K562 (cell line): ENCODE measurements around the gene SP140L. TPM values are rescaled to one million over a fixed set of nuclear protein-coding genes. Genes with fewer than 3 reads are reported as not detected.

Experiments used
- ATAC-seq: fragments of 200-7000 bp; cut with Tn5 transposase; 3 replicates; pipeline ENCODE4 v1.9.1; 2020; ENCODE audit warnings: moderate library complexity
- BruUV-seq: library from RNA; stranded (reverse); fragments of 400-500 nt; replicated peaks from 2 replicates; lab custom pipeline; 2021; lab: Mats Ljungman, UMichigan
- CTCF ChIA-PET: fragments of 300-600 bp; formaldehyde crosslinking; extraction: SDS; loops from one replicate; lab custom pipeline; 2021; ENCODE audit warnings: low intra/inter-chr PET ratio; lab: Yijun Ruan, JAX
- POLR2A ChIA-PET: fragments of 300-600, 350-650 bp; sonication (Branson Sonifier 250); formaldehyde crosslinking; extraction: SDS; loops from one replicate; lab custom pipeline; 2021; ENCODE audit warnings: antibody characterized with exemption, inconsistent platforms; lab: Yijun Ruan, JAX
- DNase-seq, 4 experiments: peaks; one replicate each; pipeline versions ENCODE4 v3.0.0 to v3.0.0-alpha.2; 2011 to 2018; ENCODE audit warnings: low spot score in 3 of 4, mixed read lengths in 3 of 4; ENCODE audit errors: extremely low read depth in 1 of 4
- FAIRE-seq: peaks from 2 replicates; lab custom pipeline; 2011; peaks lifted over from hg19 to GRCh38; lab: Jason Lieb, UNC
- H2AFZ ChIP-seq: 2 replicates; pipeline ENCODE4 v1.6.0; 2011; ENCODE audit warnings: low read depth, low read length, control low read depth, inconsistent platforms
- H3K27ac ChIP-seq: fragments of 200-600 bp; 3 replicates; pipeline ENCODE4 v1.8.0; 2011; ENCODE audit warnings: low read depth, mild to moderate bottlenecking, control low read depth, inconsistent platforms, low read length, moderate library complexity, mixed read lengths; ENCODE audit errors: extremely low read depth
- H3K27me3 ChIP-seq, 2 experiments: fragments of 300-600 bp in 1 of 2; 2 replicates in 1 of 2; 3 replicates in 1 of 2; pipeline versions ENCODE4 v1.6.0 to v1.8.0; 2011; ENCODE audit warnings: inconsistent platforms in 2 of 2, low read length in 2 of 2, mild to moderate bottlenecking in 1 of 2, mixed read lengths in 1 of 2, moderate library complexity in 1 of 2; ENCODE audit not compliant: control insufficient read depth in 2 of 2, insufficient read depth in 2 of 2
- H3K36me3 ChIP-seq: fragments of 300-600 bp; 3 replicates; pipeline ENCODE4 v1.8.0; 2011; ENCODE audit warnings: mild to moderate bottlenecking, low read length, inconsistent platforms; ENCODE audit not compliant: control insufficient read depth, insufficient read depth
- H3K4me1 ChIP-seq, 2 experiments: fragments of 200-600 bp in 1 of 2; replicated peaks in 1 of 2; 2 replicates in 1 of 2; 3 replicates in 1 of 2; pipeline versions ENCODE4 v1.5.1 to v1.8.0; 2011; ENCODE audit warnings: inconsistent platforms in 2 of 2, low read length in 2 of 2, mild to moderate bottlenecking in 1 of 2, mixed read lengths in 1 of 2, moderate library complexity in 1 of 2; ENCODE audit not compliant: control insufficient read depth in 2 of 2, insufficient read depth in 2 of 2
- H3K4me2 ChIP-seq: 2 replicates; pipeline ENCODE4 v1.6.1; 2011; ENCODE audit warnings: low read length, control low read depth, inconsistent platforms, mixed read lengths; ENCODE audit not compliant: insufficient read depth
- H3K4me3 ChIP-seq: fragments of 200-600 bp; sonication (generic), shearing (Covaris generic); 2 replicates; pipeline ENCODE4 v1.5.1; 2016; ENCODE audit warnings: control low read depth, inconsistent platforms
- H3K79me2 ChIP-seq: fragments of 200-600 bp; 3 replicates; pipeline ENCODE4 v1.8.0; 2011; ENCODE audit warnings: low read length, inconsistent platforms; ENCODE audit not compliant: control insufficient read depth, insufficient read depth
- H3K9ac ChIP-seq, 2 experiments: 2 replicates each; pipeline versions ENCODE4 v1.6.0 to v1.6.1; 2011; ENCODE audit warnings: low read depth in 2 of 2, low read length in 2 of 2, control low read depth in 1 of 2, inconsistent platforms in 1 of 2, mild to moderate bottlenecking in 1 of 2, mixed read lengths in 1 of 2; ENCODE audit not compliant: insufficient read depth in 1 of 2
- H3K9me1 ChIP-seq: one replicate; pipeline ENCODE4 v1.6.0; 2011; ENCODE audit warnings: inconsistent platforms, mild to moderate bottlenecking, low read length, moderate library complexity; ENCODE audit not compliant: control insufficient read depth, insufficient read depth
- H3K9me3 ChIP-seq: replicated peaks from 2 replicates; pipeline ENCODE4 v1.5.1; 2011; ENCODE audit warnings: low read depth, low read length, inconsistent platforms; ENCODE audit not compliant: control insufficient read depth, insufficient read depth
- H4K20me1 ChIP-seq: replicated peaks from 2 replicates; pipeline ENCODE4 v1.6.1; 2011; ENCODE audit warnings: low read length, inconsistent platforms, mixed read lengths; ENCODE audit not compliant: control insufficient read depth, insufficient read depth
- BCL6 ChIP-seq: fragments of 250-450 bp; sonication (Bioruptor Pico); IDR thresholded peaks from 2 replicates; pipeline ENCODE4 v1.4.0; 2020
- CTBP1 ChIP-seq: fragments of 450-650 bp; IDR thresholded peaks from 2 replicates; pipeline ENCODE4 v1.6.1; 2016; ENCODE audit warnings: borderline replicate concordance
- E2F5 ChIP-seq: sonication (generic); formaldehyde crosslinking; IDR thresholded peaks from 2 replicates; pipeline ENCODE4 v1.8.0; 2022; ENCODE audit warnings: mild to moderate bottlenecking, missing genetic modification reagents
- FOXA3 ChIP-seq, 2 experiments: fragments of 450-650 bp in 1 of 2; sonication (generic) in 1 of 2; formaldehyde crosslinking; IDR thresholded peaks in 1 of 2; conservative IDR thresholded peaks in 1 of 2; 2 replicates each; pipeline versions ENCODE4 v1.4.0 to v1.8.0; 2020 to 2022; ENCODE audit warnings: mild to moderate bottlenecking in 2 of 2, missing genetic modification reagents in 1 of 2
- FOXJ2 ChIP-seq: fragments of 200-800 bp; sonication (Bioruptor generic); IDR thresholded peaks from 2 replicates; pipeline ENCODE4 v1.6.1; 2016; ENCODE audit warnings: missing genetic modification characterization, missing compliant biosample characterization
- GATAD2A ChIP-seq: fragments of 450-650 bp; IDR thresholded peaks from 2 replicates; pipeline ENCODE4 v1.6.1; 2017
- GATAD2B ChIP-seq: fragments of 450-650 bp; IDR thresholded peaks from 2 replicates; pipeline ENCODE4 v1.6.1; 2017; ENCODE audit warnings: mild to moderate bottlenecking, borderline replicate concordance
- L3MBTL2 ChIP-seq: fragments of 450-650 bp; IDR thresholded peaks from 2 replicates; pipeline ENCODE4 v1.6.1; 2016; ENCODE audit warnings: mild to moderate bottlenecking, moderate library complexity
- MTA2 ChIP-seq: fragments of 450-650 bp; IDR thresholded peaks from 2 replicates; pipeline ENCODE4 v1.6.1; 2016; ENCODE audit warnings: low read depth
- PHF21A ChIP-seq: fragments of 450-650 bp; IDR thresholded peaks from 2 replicates; pipeline ENCODE4 v1.6.1; 2017; ENCODE audit warnings: low read depth, borderline replicate concordance
- PRDM10 ChIP-seq: fragments of 450-650 bp; IDR thresholded peaks from 2 replicates; pipeline ENCODE4 v1.6.1; 2018; ENCODE audit not compliant: partially characterized antibody
- RFX5 ChIP-seq: IDR thresholded peaks from 2 replicates; pipeline ENCODE4 v1.6.1; 2011; ENCODE audit warnings: low read depth, mild to moderate bottlenecking, improper control_type of control experiment, low read length
- SAP30 ChIP-seq: fragments of 200-600 bp; sonication (generic); IDR thresholded peaks from 2 replicates; pipeline ENCODE4 v1.6.1; 2012; ENCODE audit warnings: borderline replicate concordance, low read depth, mild to moderate bottlenecking, moderate library complexity, low read length, control low read depth, inconsistent platforms; ENCODE audit not compliant: insufficient read depth, poor library complexity, severe bottlenecking
- SMARCA4 ChIP-seq: fragments of 450-650 bp; IDR thresholded peaks from 2 replicates; pipeline ENCODE4 v1.6.1; 2016
- SMARCC2 ChIP-seq: fragments of 450-650 bp; IDR thresholded peaks from 2 replicates; pipeline ENCODE4 v1.6.1; 2017; ENCODE audit warnings: antibody characterized with exemption, moderate library complexity, mild to moderate bottlenecking, low read depth
- SMC3 ChIP-seq: conservative IDR thresholded peaks from 2 replicates; pipeline ENCODE4 v1.6.1; 2011; ENCODE audit warnings: low read depth, low read length, improper control_type of control experiment; ENCODE audit not compliant: insufficient read depth
- SPI1 ChIP-seq: IDR thresholded peaks from 2 replicates; pipeline ENCODE4 v1.6.1; 2011; ENCODE audit warnings: low read depth, low read length, control low read depth, borderline replicate concordance
- SRSF3 ChIP-seq: fragments of 200-400 bp; formaldehyde crosslinking; IDR thresholded peaks from 2 replicates; pipeline ENCODE4 v1.6.1; 2016; ENCODE audit warnings: mild to moderate bottlenecking, low read length, moderate library complexity; ENCODE audit not compliant: insufficient read depth
- U2AF1 ChIP-seq: fragments of 200-400 bp; formaldehyde crosslinking; optimal IDR thresholded peaks from 2 replicates; pipeline ENCODE3; 2017; ENCODE audit warnings: mild to moderate bottlenecking, low read depth, low read length, moderate library complexity
- ZKSCAN3 ChIP-seq: fragments of 250-450 bp; sonication (Bioruptor Pico); IDR thresholded peaks from 2 replicates; pipeline ENCODE4 v1.4.0; 2020
- ZNF184 ChIP-seq: sonication (generic); formaldehyde crosslinking; IDR thresholded peaks from 2 replicates; pipeline ENCODE4 v1.5.0; 2020; ENCODE audit warnings: missing genetic modification reagents
- WGBS: fragments of 100-300 bp; shearing (Covaris generic); methylation state at CpG from one replicate; pipeline ENCODE4 v1.1.6; 2016; ENCODE audit warnings: low coverage, mixed read lengths; ENCODE audit not compliant: insufficient coverage; ENCODE audit errors: missing lambda C conversion rate; 5-methylcytosine and 5-hydroxymethylcytosine counted together
- in situ Hi-C: fragments of 300-500 bp; cut with MboI; formaldehyde crosslinking; loops from 4 replicates; pipeline ENCODE4 v1.15.0; 2018; ENCODE audit warnings: inconsistent platforms, mixed read lengths
- intact Hi-C: fragments of 100-400 bp; cut with micrococcal nuclease; formaldehyde crosslinking; loops from 2 replicates; pipeline ENCODE4 v1.14.2; 2022
- polyA plus RNA-seq, 8 experiments: library from polyadenylated mRNA; depleted of rRNA in 4 of 8; stranded (reverse) in 5 of 8; unstranded in 3 of 8; fragments of >200 nt; fragmentation: Nextera tagmentation in 2 of 8; fragmentation: Illumina TruSeq in 1 of 8; extraction: Ambion mirVana in 2 of 8; extraction: Trizol in 1 of 8; gene quantifications; 2 replicates each; pipeline versions ENCODE4 v1.2.1 to v1.2.3, GENCODE V29; 2011 to 2014; ENCODE audit warnings: inconsistent platforms in 1 of 8, missing spikeins in 1 of 8
- total RNA-seq, 7 experiments: library from RNA; depleted of rRNA in 6 of 7; stranded (reverse); fragments of >200 nt in 6 of 7; fragmentation: Illumina TruSeq in 2 of 7; extraction: Trizol in 2 of 7; gene quantifications; 2 replicates each; pipeline versions ENCODE4 v1.2.1 to v1.2.3, GENCODE V29; 2011 to 2021; ENCODE audit warnings: low replicate concordance in 1 of 7

Gene SP140L
- total and polyA plus RNA-seq, 9 of the 15 experiments (the other 6 are each of a cell fraction or from before 2014, with no cell fraction given): 4.0 to 15.5 (median 11.3) TPM

- Histone ChIP-seq H3K27me3 (no peaks in the 10 kb centered on the region), H3K4me3 (no peak overlapping the region), H3K36me3 (no peaks in the 10 kb centered on the region), H3K4me2 (peak overlapping the region; percentile 73), H3K9me1 (no peaks in the 10 kb centered on the region), H3K9ac (peak overlapping the region in 1 of 2 experiments; percentile 37; a peak in 2 of 4 replicates), H4K20me1 (no peaks in the 10 kb centered on the region), H3K79me2 (no peaks in the 10 kb centered on the region), H3K4me1 (peaks cover 0 to 14% of the 10 kb centered on the region in 2 experiments; a peak in 2 of 5 replicates), H3K27ac (peak overlapping the region; percentile 69), H3K9me3 (no peaks in the 10 kb centered on the region), H2AFZ (peak overlapping the region; percentile 87)
- ChIA-PET POLR2A (interaction anchor here (1.6 kb wide), 1 partner anchor 8 kb away, joined by 8 read pairs; the partner anchor contains the start of gene SP140L), CTCF (no interaction called here)
- FAIRE-seq (peak; percentile 66), ATAC-seq (peak; percentile 82), DNase-seq (peak; percentile 9 to 16 (median 11))
- no TSS peak for BruUV-seq
- in situ Hi-C loops (no loop called here), intact Hi-C loops (no loop called here)
- 0% methylated on average over 3 of the region's 3 CpGs for WGBS
- TF ChIP-seq FOXJ2 (tag): 0 out of 2 replicates have a peak, but pooled peaks have one; percentile 19
- TF ChIP-seq PRDM10: no peak
- no peak for TF ChIP-seq SRSF3
- TF ChIP-seq PHF21A: no peak
- no peak for TF ChIP-seq U2AF1
- no peak for TF ChIP-seq GATAD2A
- no peak for TF ChIP-seq BCL6
- no peak for TF ChIP-seq RFX5
- peak; percentile 47; the same call in 1 of the 2 replicates for TF ChIP-seq L3MBTL2
- TF ChIP-seq CTBP1: peak; percentile 19; the same call in 1 of the 2 replicates
- TF ChIP-seq E2F5 (CRISPR knock-in tag): no peak
- 0 out of 2 replicates have a peak, but pooled peaks have one; percentile 28 for TF ChIP-seq MTA2
- no peak for TF ChIP-seq GATAD2B
- TF ChIP-seq SMC3: no peak
- peak; percentile 81 to 93 for TF ChIP-seq FOXA3 (CRISPR knock-in tag; conservative IDR thresholded peaks at IDR 0.05 in 1 of 2, IDR thresholded peaks at IDR 0.05 in 1 of 2)
- TF ChIP-seq SAP30: no peak
- TF ChIP-seq SMARCA4: peak; percentile 29; the same call in 1 of the 2 replicates
- TF ChIP-seq ZNF184 (CRISPR knock-in tag): no peak
- TF ChIP-seq ZKSCAN3 (CRISPR knock-in tag): no peak
- TF ChIP-seq SMARCC2: peak; percentile 34; the same call in 1 of the 2 replicates
- 0 out of 2 replicates have a peak, but pooled peaks have one; percentile 21 for TF ChIP-seq SPI1
These were observed 8.5 kb downstream of the SP140L start for GRCh38 chr2:230335461-230335863.
